Kidney (tissue), 14 donors: ENCODE measurements around the gene RBP5. TPM values are rescaled to one million over a fixed set of nuclear protein-coding genes. Genes with fewer than 3 reads are reported as not detected.

ENCODE experiments used
- DNase-seq, 5 donors: peaks; one replicate each; pipeline ENCODE4 v3.0.0-alpha.2; 2013 to 2020
- FAIRE-seq: peaks from 2 replicates; lab custom pipeline; 2012; peaks lifted over from hg19 to GRCh38; lab: Jason Lieb, UNC
- H3K27ac ChIP-seq, 2 donors: one replicate each; pipeline ENCODE4 v1.7.0; 2013; ENCODE audit warnings: low read depth in 2 of 2, low read length in 2 of 2, inconsistent platforms in 1 of 2
- H3K27me3 ChIP-seq: one replicate; pipeline ENCODE4 v1.7.1; 2013; ENCODE audit warnings: low read length, inconsistent platforms; ENCODE audit not compliant: control insufficient read depth, insufficient read depth
- H3K36me3 ChIP-seq, 3 donors: one replicate each; pipeline versions ENCODE4 v1.7.0 to v1.7.1; 2013; ENCODE audit warnings: low read length in 3 of 3, control low read depth in 1 of 3, inconsistent platforms in 1 of 3; ENCODE audit not compliant: insufficient read depth in 3 of 3, control insufficient read depth in 2 of 3
- H3K4me1 ChIP-seq, 3 donors: one replicate each; pipeline versions ENCODE4 v1.7.0 to v1.7.1; 2013; ENCODE audit warnings: low read length in 3 of 3, inconsistent platforms in 1 of 3, low read depth in 1 of 3; ENCODE audit not compliant: control insufficient read depth in 2 of 3, insufficient read depth in 2 of 3
- H3K4me3 ChIP-seq, 3 donors: one replicate each; pipeline versions ENCODE4 v1.7.0 to v1.8.1; 2013; ENCODE audit warnings: low read length in 3 of 3, control low read depth in 1 of 3, inconsistent platforms in 1 of 3
- H3K9ac ChIP-seq, 3 donors: one replicate each; pipeline versions ENCODE4 v1.7.0 to v1.7.1; 2013; ENCODE audit warnings: low read length in 3 of 3, control low read depth in 1 of 3, inconsistent platforms in 1 of 3
- H3K9me3 ChIP-seq, 3 donors: one replicate each; pipeline versions ENCODE4 v1.7.0 to v1.7.1; 2013; ENCODE audit warnings: low read length in 3 of 3, control low read depth in 1 of 3, inconsistent platforms in 1 of 3; ENCODE audit not compliant: control insufficient read depth in 2 of 3, insufficient read depth in 1 of 3
- intact Hi-C: fragments of 100-400 bp; cut with DNase I; formaldehyde crosslinking; loops from one replicate; pipeline ENCODE4 v1.11.1; 2022
- polyA plus RNA-seq: library from polyadenylated mRNA; stranded (reverse); fragments of 350-450 nt; fragmentation: Illumina TruSeq; extraction: RNeasy Lipid Tissue Mini Kit (QIAGEN cat#74804); gene quantifications from one replicate; pipeline ENCODE4 v1.2.3, GENCODE V29; 2014; ENCODE audit warnings: low read depth, low replicate concordance; ENCODE audit not compliant: insufficient read depth
- total RNA-seq: library from RNA; stranded (reverse); fragmentation: NEBNext Ultra II Directional; extraction: Animal tissue kit (Norgen Biotek cat#: 25700); gene quantifications from one replicate; pipeline ENCODE4 v1.2.1, GENCODE V29; 2021
- TF ChIP-seq, protein P1 (sequence below): IDR thresholded peaks from 3 replicates; pipeline ENCODE4 v1.5.1; 2012; ENCODE audit warnings: mild to moderate bottlenecking, moderate library complexity, borderline replicate concordance; ENCODE audit not compliant: insufficient read depth; ENCODE audit errors: extremely low read depth
- donor health status: control.
- donor health status: control.
- donor health status: control.
- donor health status: control.
- donor health status: control.
- donor health status: DM: yes; HTN: yes; CAD: no.
- donor health status: Normal renal cell carcinoma (clear cell type).

The RBP5 gene
- total and polyA plus RNA-seq, 2 donors from 2014 or later: 74.6 to 609 TPM

DNA sequence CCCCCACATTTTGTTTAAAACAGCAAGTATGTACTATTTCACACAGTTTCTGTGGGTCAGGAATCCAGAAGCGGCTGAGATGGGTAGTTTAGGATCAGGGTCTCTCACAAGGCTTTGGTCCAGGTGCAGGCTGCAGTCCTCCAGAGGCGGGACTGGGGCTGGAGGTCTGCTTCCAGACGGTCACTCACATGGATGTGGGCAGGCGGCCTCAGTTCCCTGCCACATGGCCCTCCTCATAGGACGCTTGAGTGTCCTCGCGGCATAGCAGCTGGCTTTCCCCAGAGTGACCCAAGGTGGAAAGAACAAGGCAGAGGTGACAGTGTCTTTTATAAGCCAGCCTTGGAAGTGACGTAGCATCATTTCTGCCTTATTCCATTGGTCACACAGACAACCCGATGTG is 11.8 kb downstream of the RBP5 start:
- intact Hi-C loops: no loop called here

DNA sequence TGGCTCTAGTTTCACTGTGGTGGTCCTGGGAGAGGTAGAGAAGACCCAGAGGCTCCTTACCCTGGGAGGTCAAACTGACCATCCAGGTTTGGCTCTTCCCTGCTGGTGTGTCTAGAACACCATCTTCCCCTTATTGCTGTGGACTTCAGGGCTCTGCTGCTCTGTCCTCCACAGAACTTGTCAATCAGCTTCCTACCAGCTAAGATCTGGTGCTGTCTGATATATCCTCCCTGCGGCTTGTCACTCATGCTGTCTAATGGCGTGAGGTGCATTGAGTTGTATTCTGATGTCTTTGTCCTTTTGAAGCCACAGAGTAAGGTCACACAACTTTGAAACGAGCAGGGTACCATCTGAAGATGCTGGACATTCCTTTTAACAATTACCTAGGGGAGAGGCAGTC is 12.5 kb downstream of the RBP5 start:
- Histone ChIP-seq H3K9ac (no peak overlapping the region), H3K27me3 (no peaks in the 10 kb centered on the region), H3K9me3 (no peaks in the 10 kb centered on the region), H3K4me3 (no peak overlapping the region), H3K4me1 (peaks cover 0 to 2% (median 0%) of the 10 kb centered on the region in 3 donors), H3K36me3 (peaks cover 0 to 4% (median 0%) of the 10 kb centered on the region in 3 donors), H3K27ac (no peak overlapping the region)
- intact Hi-C loops: no loop called here
- no peak for FAIRE-seq
- TF ChIP-seq, protein P1, sequence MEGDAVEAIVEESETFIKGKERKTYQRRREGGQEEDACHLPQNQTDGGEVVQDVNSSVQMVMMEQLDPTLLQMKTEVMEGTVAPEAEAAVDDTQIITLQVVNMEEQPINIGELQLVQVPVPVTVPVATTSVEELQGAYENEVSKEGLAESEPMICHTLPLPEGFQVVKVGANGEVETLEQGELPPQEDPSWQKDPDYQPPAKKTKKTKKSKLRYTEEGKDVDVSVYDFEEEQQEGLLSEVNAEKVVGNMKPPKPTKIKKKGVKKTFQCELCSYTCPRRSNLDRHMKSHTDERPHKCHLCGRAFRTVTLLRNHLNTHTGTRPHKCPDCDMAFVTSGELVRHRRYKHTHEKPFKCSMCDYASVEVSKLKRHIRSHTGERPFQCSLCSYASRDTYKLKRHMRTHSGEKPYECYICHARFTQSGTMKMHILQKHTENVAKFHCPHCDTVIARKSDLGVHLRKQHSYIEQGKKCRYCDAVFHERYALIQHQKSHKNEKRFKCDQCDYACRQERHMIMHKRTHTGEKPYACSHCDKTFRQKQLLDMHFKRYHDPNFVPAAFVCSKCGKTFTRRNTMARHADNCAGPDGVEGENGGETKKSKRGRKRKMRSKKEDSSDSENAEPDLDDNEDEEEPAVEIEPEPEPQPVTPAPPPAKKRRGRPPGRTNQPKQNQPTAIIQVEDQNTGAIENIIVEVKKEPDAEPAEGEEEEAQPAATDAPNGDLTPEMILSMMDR: no peak
- peak in 1 of 5 donors; percentile 4 for DNase-seq

More for the DNA sequence above, 11.8 kb downstream of the RBP5 start:
- no peak overlapping the region for H3K27ac ChIP-seq
- H3K4me3 ChIP-seq: no peak overlapping the region
- H3K4me1 ChIP-seq: peaks cover 0 to 7% (median 0%) of the 10 kb centered on the region in 3 donors
- no peaks in the 10 kb centered on the region for H3K9me3 ChIP-seq
- H3K27me3 ChIP-seq: no peaks in the 10 kb centered on the region
- TF ChIP-seq, protein P1: no peak
- no peak overlapping the region for H3K9ac ChIP-seq
- FAIRE-seq (no peak), DNase-seq (no peak)
- peaks cover 0 to 4% (median 0%) of the 10 kb centered on the region in 3 donors for H3K36me3 ChIP-seq

DNA sequence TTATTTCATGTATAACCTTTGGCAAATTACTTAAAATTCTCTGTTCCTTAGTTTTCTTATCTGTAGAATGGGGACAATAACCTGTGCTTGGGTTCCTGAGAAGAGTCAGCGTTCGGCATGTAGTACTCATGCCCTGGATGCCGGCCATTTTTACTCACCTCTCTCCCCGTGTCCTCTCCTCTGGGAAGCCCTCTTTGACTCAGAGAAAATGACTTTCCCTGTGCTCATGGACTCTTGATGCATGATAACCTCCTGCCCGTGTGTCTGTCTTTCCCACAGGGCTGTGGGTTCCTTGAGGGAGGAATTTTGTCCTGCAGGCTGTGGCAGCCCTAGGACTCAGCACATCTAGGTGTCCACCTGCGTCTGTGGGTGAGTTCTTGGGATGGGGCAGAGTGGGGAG is 13.8 kb downstream of the RBP5 start:
- intact Hi-C loops: no loop called here
- no peak for FAIRE-seq
- no peak overlapping the region for H3K27ac ChIP-seq
- no peak overlapping the region for H3K9ac ChIP-seq
- H3K9me3 ChIP-seq: no peaks in the 10 kb centered on the region
- H3K4me3 ChIP-seq: no peak overlapping the region
- H3K27me3 ChIP-seq: no peaks in the 10 kb centered on the region
- H3K4me1 ChIP-seq: peaks cover 0 to 2% (median 0%) of the 10 kb centered on the region in 3 donors
- H3K36me3 ChIP-seq: peaks cover 0 to 4% (median 0%) of the 10 kb centered on the region in 3 donors
- DNase-seq: peak in 1 of 5 donors; percentile 17
- TF ChIP-seq, protein P1: no peak

DNA sequence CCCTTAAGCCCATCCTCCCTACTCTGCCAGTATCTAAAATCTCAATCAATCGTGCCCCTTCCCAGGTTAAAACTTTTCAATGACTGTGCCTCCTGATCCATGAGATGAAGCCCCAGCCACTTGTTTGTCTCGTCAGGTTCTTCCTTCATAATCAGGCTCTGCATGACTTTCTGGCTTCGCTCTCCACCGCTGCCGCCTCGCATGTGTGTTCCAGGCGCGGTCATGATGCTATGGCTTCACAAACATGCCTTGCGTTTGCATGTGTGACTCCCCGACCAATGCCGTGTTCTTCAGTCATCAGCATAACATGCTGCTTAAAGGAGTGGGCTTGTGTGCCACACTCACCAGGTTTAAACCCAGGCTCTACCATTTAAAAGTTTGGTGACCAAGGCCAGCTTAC is 14.7 kb downstream of the RBP5 start:
- Histone ChIP-seq H3K9ac (no peak overlapping the region), H3K27me3 (no peaks in the 10 kb centered on the region), H3K9me3 (no peaks in the 10 kb centered on the region), H3K4me1 (peaks cover 0 to 6% (median 0%) of the 10 kb centered on the region in 3 donors), H3K4me3 (no peak overlapping the region), H3K27ac (no peak overlapping the region), H3K36me3 (peaks cover 0 to 4% (median 0%) of the 10 kb centered on the region in 3 donors)
- FAIRE-seq: no peak
- peak in 1 of 5 donors; percentile 13 for DNase-seq
- intact Hi-C loops: no loop called here
- TF ChIP-seq, protein P1: no peak
